Gastrocnemius medialis (tissue), 4 donors: ENCODE results near the gene GPR78. TPM values are rescaled to one million over a fixed set of nuclear protein-coding genes. Genes with fewer than 3 reads are reported as not detected.

Experiments
- ATAC-seq, 2 donors: fragments of 150-250 bp; one replicate each; pipeline ENCODE4 v1.9.1; 2016
- DNase-seq, 2 donors: peaks; one replicate each; pipeline ENCODE4 v3.0.0-alpha.2; 2019
- H3K27ac ChIP-seq, 4 donors: fragments of 200-600 bp; sonication (generic); 1 replicate in 1 of 4; 2 replicates in 3 of 4; pipeline ENCODE4 v1.5.1; 2016 to 2018; ENCODE audit warnings: mild to moderate bottlenecking in 2 of 4, moderate library complexity in 1 of 4
- H3K27me3 ChIP-seq, 3 donors: fragments of 200-600 bp; sonication (generic) in 2 of 3; 1 replicate in 1 of 3; 2 replicates in 2 of 3; pipeline versions ENCODE4 v1.5.1 to v1.6.0; 2016 to 2019; ENCODE audit warnings: mild to moderate bottlenecking in 1 of 3, moderate library complexity in 1 of 3
- H3K36me3 ChIP-seq, 2 donors: fragments of 200-600 bp; sonication (generic) in 1 of 2; one replicate each; pipeline ENCODE4 v1.5.1; 2017 to 2018
- H3K4me1 ChIP-seq, 2 donors: fragments of 200-600 bp; sonication (generic) in 1 of 2; one replicate each; pipeline ENCODE4 v1.5.1; 2016 to 2017; ENCODE audit warnings: mild to moderate bottlenecking in 2 of 2
- H3K4me3 ChIP-seq, 4 donors: fragments of 200-600 bp; sonication (generic) in 3 of 4; 1 replicate in 1 of 4; 2 replicates in 3 of 4; pipeline ENCODE4 v1.5.1; 2016 to 2019; ENCODE audit warnings: mild to moderate bottlenecking in 2 of 4
- H3K9me3 ChIP-seq, 3 donors: fragments of 200-600 bp; sonication (generic) in 2 of 3; 1 replicate in 1 of 3; 2 replicates in 2 of 3; pipeline ENCODE4 v1.5.1; 2016 to 2019
- POLR2A ChIP-seq, 2 donors: fragments of 450-650 bp; IDR thresholded peaks; one replicate each; pipeline ENCODE4 v1.6.1; 2017; ENCODE audit warnings: antibody characterized with exemption in 2 of 2, mild to moderate bottlenecking in 2 of 2, moderate library complexity in 2 of 2
- in situ Hi-C, 4 donors: fragments of 200-750 bp; cut with MboI; loops; one replicate each; pipeline versions ENCODE4 v1.15.0 to v1.8.0; 2017; ENCODE audit warnings: low sequenced_read_pairs in 4 of 4
- intact Hi-C: fragments of 100-400 bp; cut with DNase I; formaldehyde crosslinking; loops from one replicate; pipeline ENCODE4 v1.15.1; 2023; ENCODE audit warnings: low total_unique reads
- total RNA-seq, 4 donors: library from RNA; depleted of rRNA; stranded (reverse); fragments of >200 nt; gene quantifications; one replicate each; pipeline versions ENCODE4 v1.1.0 to v1.2.3, GENCODE V29; 2016
- TF ChIP-seq, protein P1 (sequence below), 5 experiments: fragments of 450-650 bp in 3 of 5; fragments of 200-600 bp in 2 of 5; sonication (generic) in 2 of 5; IDR thresholded peaks in 4 of 5; conservative IDR thresholded peaks in 1 of 5; 1 replicate in 4 of 5; 2 replicates in 1 of 5; pipeline ENCODE4 v1.5.1; 2016 to 2019; ENCODE audit warnings: antibody characterized with exemption in 5 of 5, mild to moderate bottlenecking in 3 of 5, moderate library complexity in 3 of 5

Gene GPR78
- total RNA-seq, 4 donors from 2014 or later, result not detected

GRCh38 chr4:8607603-8608481 is 27.6 kb downstream of the GPR78 start:
- no peaks in the 10 kb centered on the region for H3K4me1 ChIP-seq
- in situ Hi-C loops, result no loop called here
- no peak for TF ChIP-seq POLR2A (IDR thresholded peaks at IDR 0.05)
- TF ChIP-seq, protein P1, sequence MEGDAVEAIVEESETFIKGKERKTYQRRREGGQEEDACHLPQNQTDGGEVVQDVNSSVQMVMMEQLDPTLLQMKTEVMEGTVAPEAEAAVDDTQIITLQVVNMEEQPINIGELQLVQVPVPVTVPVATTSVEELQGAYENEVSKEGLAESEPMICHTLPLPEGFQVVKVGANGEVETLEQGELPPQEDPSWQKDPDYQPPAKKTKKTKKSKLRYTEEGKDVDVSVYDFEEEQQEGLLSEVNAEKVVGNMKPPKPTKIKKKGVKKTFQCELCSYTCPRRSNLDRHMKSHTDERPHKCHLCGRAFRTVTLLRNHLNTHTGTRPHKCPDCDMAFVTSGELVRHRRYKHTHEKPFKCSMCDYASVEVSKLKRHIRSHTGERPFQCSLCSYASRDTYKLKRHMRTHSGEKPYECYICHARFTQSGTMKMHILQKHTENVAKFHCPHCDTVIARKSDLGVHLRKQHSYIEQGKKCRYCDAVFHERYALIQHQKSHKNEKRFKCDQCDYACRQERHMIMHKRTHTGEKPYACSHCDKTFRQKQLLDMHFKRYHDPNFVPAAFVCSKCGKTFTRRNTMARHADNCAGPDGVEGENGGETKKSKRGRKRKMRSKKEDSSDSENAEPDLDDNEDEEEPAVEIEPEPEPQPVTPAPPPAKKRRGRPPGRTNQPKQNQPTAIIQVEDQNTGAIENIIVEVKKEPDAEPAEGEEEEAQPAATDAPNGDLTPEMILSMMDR (IDR thresholded peaks at IDR 0.05 in 4 of 5, conservative IDR thresholded peaks at IDR 0.05 in 1 of 5), result peak; percentile 58 to 88 (median 75)
- no peaks in the 10 kb centered on the region for H3K27me3 ChIP-seq
- no peak overlapping the region for H3K4me3 ChIP-seq
- DNase-seq (no peak), ATAC-seq (no peak)
- no peaks in the 10 kb centered on the region for H3K36me3 ChIP-seq
- intact Hi-C loops, result loop anchor here (10.0 kb wide), 1 partner anchor 307 kb away; no protein-coding TSS in a partner anchor
- no peak overlapping the region for H3K27ac ChIP-seq
- no peaks in the 10 kb centered on the region for H3K9me3 ChIP-seq

GRCh38 chr4:8608714-8609391 is 28.7 kb downstream of the GPR78 start:
- Histone ChIP-seq H3K4me1 (no peaks in the 10 kb centered on the region), H3K36me3 (no peaks in the 10 kb centered on the region), H3K27ac (no peak overlapping the region), H3K4me3 (no peak overlapping the region), H3K9me3 (no peaks in the 10 kb centered on the region), H3K27me3 (no peaks in the 10 kb centered on the region)
- intact Hi-C loops (loop anchor here (10.0 kb wide), 1 partner anchor 306 kb away; no protein-coding TSS in a partner anchor), in situ Hi-C loops (no loop called here)
- ATAC-seq (no peak), DNase-seq (no peak)
- TF ChIP-seq, protein P1 (IDR thresholded peaks at IDR 0.05 in 4 of 5, conservative IDR thresholded peaks at IDR 0.05 in 1 of 5), result no peak
- TF ChIP-seq POLR2A (IDR thresholded peaks at IDR 0.05), result no peak

- TF ChIP-seq, protein P1 (IDR thresholded peaks at IDR 0.05 in 4 of 5, conservative IDR thresholded peaks at IDR 0.05 in 1 of 5), result no peak
- TF ChIP-seq POLR2A (IDR thresholded peaks at IDR 0.05), result no peak
- in situ Hi-C loops (no loop called here), intact Hi-C loops (loop anchor here (10.0 kb wide), 1 partner anchor 305 kb away; no protein-coding TSS in a partner anchor)
- no peaks in the 10 kb centered on the region for H3K36me3 ChIP-seq
- H3K27me3 ChIP-seq, result no peaks in the 10 kb centered on the region
- no peaks in the 10 kb centered on the region for H3K9me3 ChIP-seq
- H3K4me3 ChIP-seq, result no peak overlapping the region
- ATAC-seq (no peak), DNase-seq (no peak)
- H3K27ac ChIP-seq, result no peak overlapping the region
- no peaks in the 10 kb centered on the region for H3K4me1 ChIP-seq
Measured at GRCh38 chr4:8609406-8609805, 29.2 kb downstream of the GPR78 start.

GRCh38 chr4:8609824-8610350 is 29.7 kb downstream of the GPR78 start:
- no peak for ATAC-seq
- no peaks in the 10 kb centered on the region for H3K9me3 ChIP-seq
- no peaks in the 10 kb centered on the region for H3K4me1 ChIP-seq
- TF ChIP-seq, protein P1 (IDR thresholded peaks at IDR 0.05 in 4 of 5, conservative IDR thresholded peaks at IDR 0.05 in 1 of 5), result no peak
- TF ChIP-seq POLR2A (IDR thresholded peaks at IDR 0.05), result no peak
- no peak overlapping the region for H3K27ac ChIP-seq
- no peak for DNase-seq
- no peaks in the 10 kb centered on the region for H3K36me3 ChIP-seq
- no peaks in the 10 kb centered on the region for H3K27me3 ChIP-seq
- H3K4me3 ChIP-seq, result no peak overlapping the region
- in situ Hi-C loops, result no loop called here
- intact Hi-C loops, result loop anchor here (10.0 kb wide), 1 partner anchor 305 kb away; no protein-coding TSS in a partner anchor
